Bronchial epithelial cell (primary cell): Measurements from ENCODE around the gene TXK. TPM values are rescaled to one million over a fixed set of nuclear protein-coding genes. Genes with fewer than 3 reads are reported as not detected.

Experiments
- DNase-seq: peaks from one replicate; pipeline ENCODE4 v3.0.0-alpha.2; 2010; ENCODE audit warnings: low read depth
- FAIRE-seq: peaks from 2 replicates; lab custom pipeline; 2011; peaks lifted over from hg19 to GRCh38; lab: Jason Lieb, UNC
- H3K27me3 ChIP-seq: 2 replicates; pipeline ENCODE4 v1.5.1; 2011; ENCODE audit warnings: low read length; ENCODE audit not compliant: control insufficient read depth, insufficient read depth
- H3K36me3 ChIP-seq: 2 replicates; pipeline ENCODE4 v1.5.1; 2011; ENCODE audit warnings: low read length; ENCODE audit not compliant: control insufficient read depth, insufficient read depth
- H3K4me3 ChIP-seq: 2 replicates; pipeline ENCODE4 v1.5.1; 2011; ENCODE audit warnings: mild to moderate bottlenecking, low read depth, low read length, control low read depth
- CTCF ChIP-seq: IDR thresholded peaks from 2 replicates; pipeline ENCODE4 v1.5.1; 2011; ENCODE audit warnings: mild to moderate bottlenecking, moderate library complexity, low read length, control low read depth, inconsistent platforms; ENCODE audit not compliant: insufficient read depth, severe bottlenecking
- total RNA-seq: library from RNA; depleted of rRNA; stranded (reverse); fragments of >200 nt; gene quantifications from 2 replicates; pipeline ENCODE4 v1.2.1, GENCODE V29; 2014

The TXK gene
- total RNA-seq, 1 donor from 2014 or later = under 0.01 TPM

DNA sequence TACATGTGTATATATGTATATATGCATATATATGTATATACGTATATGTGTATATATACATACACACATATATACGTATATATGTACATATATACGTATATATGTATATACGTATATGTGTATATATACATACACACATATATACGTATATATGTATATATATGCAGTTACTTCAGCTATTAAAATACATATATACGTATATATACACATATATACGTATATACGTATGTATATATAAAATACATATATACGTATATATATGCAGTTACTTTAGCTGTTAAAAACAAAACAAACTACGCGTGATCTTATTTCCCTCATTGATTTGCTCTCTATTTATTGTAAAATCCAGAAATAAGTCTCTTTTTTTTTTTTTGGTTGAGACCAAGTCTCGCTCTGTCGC lies 13.9 kb downstream of the TXK start:
- H3K4me3 ChIP-seq = no peak overlapping the region
- TF ChIP-seq CTCF = no peak
- no peak for FAIRE-seq
- H3K27me3 ChIP-seq = no peaks in the 10 kb centered on the region
- no peak for DNase-seq
- H3K36me3 ChIP-seq = no peaks in the 10 kb centered on the region

DNA sequence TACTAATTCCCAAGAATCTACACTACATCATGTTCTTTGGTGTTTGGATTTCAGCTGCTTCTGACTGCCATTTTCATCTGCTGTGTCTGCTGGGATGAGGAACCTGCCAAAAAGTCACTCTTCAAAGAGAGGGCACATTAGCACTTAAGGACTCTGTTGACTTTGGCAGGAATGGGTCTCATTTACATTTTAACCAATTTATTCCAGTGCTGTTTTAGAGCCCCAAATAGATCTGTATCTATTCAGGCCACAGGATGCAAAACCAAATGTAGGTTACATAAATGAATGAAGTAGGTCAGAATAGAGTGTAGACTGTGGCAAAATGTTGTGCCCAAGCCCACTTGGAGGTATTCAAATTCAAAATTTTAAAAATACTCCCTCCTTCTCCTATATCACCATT lies 14.4 kb downstream of the TXK start:
- Histone ChIP-seq H3K36me3 (no peaks in the 10 kb centered on the region), H3K27me3 (no peaks in the 10 kb centered on the region), H3K4me3 (no peak overlapping the region)
- FAIRE-seq = no peak
- TF ChIP-seq CTCF = no peak
- no peak for DNase-seq

DNA sequence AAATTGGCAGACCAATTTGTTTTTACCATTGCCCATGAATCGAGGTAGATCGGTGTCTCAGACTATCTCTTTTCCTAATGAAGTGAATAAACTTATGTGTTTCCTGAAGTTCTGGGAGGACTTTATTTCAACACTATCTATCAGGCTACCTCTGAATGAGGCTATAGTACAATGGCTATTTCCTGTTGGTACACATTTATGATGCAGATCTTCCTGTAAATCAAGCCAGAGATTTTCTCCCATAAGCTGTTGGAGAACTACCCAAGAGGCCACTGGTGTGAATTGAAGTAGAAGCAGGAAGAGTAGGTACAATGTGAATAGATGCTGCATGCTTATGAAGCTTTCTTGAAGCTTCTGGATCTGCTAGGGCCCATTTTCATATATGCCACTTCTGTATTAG lies 16.0 kb downstream of the TXK start:
- Histone ChIP-seq H3K4me3 (no peak overlapping the region), H3K36me3 (no peaks in the 10 kb centered on the region), H3K27me3 (no peaks in the 10 kb centered on the region)
- TF ChIP-seq CTCF = no peak
- no peak for FAIRE-seq
- no peak for DNase-seq

DNA sequence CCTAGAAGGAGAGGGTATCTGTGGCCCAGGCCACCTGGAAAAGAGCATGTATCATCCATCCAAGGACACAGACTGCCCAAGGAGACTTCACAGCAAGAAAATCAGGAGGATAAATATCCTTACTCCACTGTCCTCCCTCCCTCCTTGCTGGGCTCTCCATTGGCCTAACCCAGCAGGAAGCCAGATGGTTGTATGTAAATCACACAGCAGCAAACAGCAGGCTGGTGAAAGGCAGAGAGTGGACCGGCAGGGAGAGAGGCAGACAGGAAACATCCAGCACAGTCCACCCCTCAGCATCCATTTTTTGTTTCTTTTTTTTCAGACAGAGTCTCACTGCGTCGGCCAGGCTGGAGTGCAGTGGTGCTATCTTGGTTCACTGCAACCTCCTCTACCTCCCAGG lies 17.5 kb downstream of the TXK start:
- no peaks in the 10 kb centered on the region for H3K27me3 ChIP-seq
- FAIRE-seq (no peak), DNase-seq (no peak)
- H3K4me3 ChIP-seq = no peak overlapping the region
- H3K36me3 ChIP-seq = no peaks in the 10 kb centered on the region
- no peak for TF ChIP-seq CTCF

DNA sequence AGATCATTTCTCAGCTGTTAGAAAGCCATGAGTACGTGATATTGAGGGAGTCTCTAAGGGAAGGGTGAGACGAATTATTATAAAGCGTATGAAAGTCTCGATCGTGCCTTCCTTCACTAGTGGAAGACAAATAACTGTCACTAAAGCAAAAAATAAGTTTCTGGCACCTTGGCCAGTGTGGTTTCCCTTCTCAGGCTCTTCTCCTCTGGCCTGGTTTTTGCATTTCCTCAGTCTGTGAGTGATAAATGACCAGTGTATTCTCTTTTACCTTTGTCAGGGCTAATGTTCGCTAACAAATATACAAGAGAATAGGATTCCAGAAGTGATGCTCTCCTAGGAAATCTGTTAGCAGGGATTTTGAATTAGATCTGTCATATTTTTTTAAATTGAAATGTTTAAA lies 19.6 kb downstream of the TXK start:
- no peak for FAIRE-seq

More for the DNA sequence above, 19.6 kb downstream of the TXK start:
- Histone ChIP-seq H3K27me3 (no peaks in the 10 kb centered on the region), H3K36me3 (no peaks in the 10 kb centered on the region), H3K4me3 (no peak overlapping the region)
- DNase-seq = no peak
- TF ChIP-seq CTCF = no peak
